GM18517 (cell line): ENCODE data around the gene OCSTAMP.

ENCODE experiments used
- ATAC-seq: cut with Tn5 transposase; IDR thresholded peaks from one replicate; pipeline ENCODE4 v1.9.1; 2021; ENCODE audit warnings: mild to moderate bottlenecking, moderate library complexity; ENCODE audit not compliant: unreplicated experiment

OCSTAMP gene

GRCh38 chr20:46520976-46521579, 29.4 kb downstream of the OCSTAMP start:
- ATAC-seq: no peak

- ATAC-seq: no peak
Observed at GRCh38 chr20:46520540-46520939, 29.9 kb downstream of the OCSTAMP start.

- ATAC-seq: no peak
Observed at GRCh38 chr20:46519471-46520068, 30.9 kb downstream of the OCSTAMP start.

GRCh38 chr20:46512943-46513844, 37.3 kb downstream of the OCSTAMP start, which contains the start of gene ZNF334:
ZNF334 (minus strand) TSS chr20:46513559; CDS start chr20:46512102, 1,457 bp downstream.
- ATAC-seq: no peak

GRCh38 chr20:46509523-46509922, 40.9 kb downstream of the OCSTAMP start:
- ATAC-seq: no peak

GRCh38 chr20:46507760-46508407, 42.6 kb downstream of the OCSTAMP start:
- no peak for ATAC-seq

GRCh38 chr20:46505506-46505905, 44.9 kb downstream of the OCSTAMP start:
- ATAC-seq: no peak

- ATAC-seq: no peak
Observed at GRCh38 chr20:46501961-46502360, 48.5 kb downstream of the OCSTAMP start.

GRCh38 chr20:46501337-46501942, 49.0 kb downstream of the OCSTAMP start:
- no peak for ATAC-seq

- no peak for ATAC-seq
Observed at GRCh38 chr20:46494077-46494476, 56.4 kb downstream of the OCSTAMP start.

- ATAC-seq: no peak
Observed at GRCh38 chr20:46491354-46491753, 59.1 kb downstream of the OCSTAMP start.
